Stimulated activated CD8-positive, alpha-beta memory T cell treated with anti-CD3 and anti-CD28 coated beads, Interleukin-7, amount 100 ng/mL, for 24 hours (primary cell): ENCODE results near the gene GABRA6.
"Not testable (repeated sequence)": the region's sequence is repeated elsewhere in the genome, so short reads cannot be mapped to it uniquely, and the experiment has no call there.

Experiments
- DNase-seq: peaks from one replicate; pipeline ENCODE4 v3.0.0-alpha.2; 2020; ENCODE audit warnings: low read depth

Gene GABRA6

GRCh38 chr5:161685461-161685860, at the start of gene GABRA6:
Gene GABRA6 (plus strand): TSS chr5:161685721. CDS start chr5:161685990, 269 bp downstream.
- DNase-seq: no peak

- no peak for DNase-seq
Observed at GRCh38 chr5:161637591-161637990, 47.9 kb upstream of the GABRA6 start.

GRCh38 chr5:161641444-161641843, 44.1 kb upstream of the GABRA6 start:
- DNase-seq: no peak

GRCh38 chr5:161645264-161645663, 40.3 kb upstream of the GABRA6 start:
- DNase-seq: no peak

- DNase-seq: not testable (repeated sequence)
Observed at GRCh38 chr5:161651926-161652325, 33.6 kb upstream of the GABRA6 start.

GRCh38 chr5:161660806-161661205, 24.7 kb upstream of the GABRA6 start:
- no peak for DNase-seq

GRCh38 chr5:161663431-161663830, 22.1 kb upstream of the GABRA6 start:
- no peak for DNase-seq

- DNase-seq: no peak
Observed at GRCh38 chr5:161676103-161676502, 9.4 kb upstream of the GABRA6 start.

- DNase-seq: no peak
Observed at GRCh38 chr5:161686149-161686548, 628 bp downstream of the GABRA6 start.

GRCh38 chr5:161686881-161687280, 1.4 kb downstream of the GABRA6 start:
- no peak for DNase-seq

- DNase-seq: no peak
Observed at GRCh38 chr5:161687316-161687715, 1.8 kb downstream of the GABRA6 start.

- DNase-seq: no peak
Observed at GRCh38 chr5:161691911-161692310, 6.4 kb downstream of the GABRA6 start.

- DNase-seq: no peak
Observed at GRCh38 chr5:161697001-161697400, 11.5 kb downstream of the GABRA6 start.

GRCh38 chr5:161700065-161700464, 14.5 kb downstream of the GABRA6 start:
- no peak for DNase-seq

GRCh38 chr5:161703528-161703927, 18.0 kb downstream of the GABRA6 start:
- no peak for DNase-seq

GRCh38 chr5:161707382-161707781, 21.9 kb downstream of the GABRA6 start:
- DNase-seq: no peak

- DNase-seq: no peak
Observed at GRCh38 chr5:161709239-161709638, 23.7 kb downstream of the GABRA6 start.

- no peak for DNase-seq
Observed at GRCh38 chr5:161713042-161713441, 27.5 kb downstream of the GABRA6 start.

- DNase-seq: no peak
Observed at GRCh38 chr5:161719157-161719556, 33.6 kb downstream of the GABRA6 start.

GRCh38 chr5:161720460-161720859, 34.9 kb downstream of the GABRA6 start:
- DNase-seq: no peak

GRCh38 chr5:161734741-161735140, 49.2 kb downstream of the GABRA6 start:
- DNase-seq: no peak

GRCh38 chr5:161740433-161740832, 54.9 kb downstream of the GABRA6 start:
- DNase-seq: no peak

GRCh38 chr5:161744276-161744675, 58.8 kb downstream of the GABRA6 start:
- DNase-seq: no peak

GRCh38 chr5:161745392-161745791, 59.9 kb downstream of the GABRA6 start:
- DNase-seq: no peak

GRCh38 chr5:161751265-161751664, 65.7 kb downstream of the GABRA6 start:
- DNase-seq: no peak
